WI38 (cell line): ENCODE data around the gene INSYN1.

ENCODE experiments used
- H3K4me3 ChIP-seq: 2 replicates; pipeline ENCODE4 v1.5.1; 2011; ENCODE audit warnings: low read depth, mild to moderate bottlenecking, control low read depth, low read length
- CTCF ChIP-seq: IDR thresholded peaks from 2 replicates; pipeline ENCODE4 v1.5.1; 2012; ENCODE audit warnings: low read depth, mild to moderate bottlenecking, control low read depth, low read length

INSYN1 gene

GRCh38 chr15:73747847-73748590 lies 5.1 kb downstream of the INSYN1 start:
- no peak overlapping the region for H3K4me3 ChIP-seq
- no peak for TF ChIP-seq CTCF

GRCh38 chr15:73746883-73747282 lies 6.3 kb downstream of the INSYN1 start:
- TF ChIP-seq CTCF, result no peak
- H3K4me3 ChIP-seq, result no peak overlapping the region

GRCh38 chr15:73746261-73746660 lies 6.9 kb downstream of the INSYN1 start:
- H3K4me3 ChIP-seq, result no peak overlapping the region
- TF ChIP-seq CTCF, result no peak

GRCh38 chr15:73745073-73745472 lies 8.1 kb downstream of the INSYN1 start:
- no peak for TF ChIP-seq CTCF
- H3K4me3 ChIP-seq, result no peak overlapping the region

- H3K4me3 ChIP-seq, result no peak overlapping the region
- no peak for TF ChIP-seq CTCF
These were observed 8.9 kb downstream of the INSYN1 start for GRCh38 chr15:73744293-73744692.

- no peak for TF ChIP-seq CTCF
These were observed 11.8 kb downstream of the INSYN1 start for GRCh38 chr15:73741321-73741836.

GRCh38 chr15:73740152-73741048 lies 12.8 kb downstream of the INSYN1 start:
- H3K4me3 ChIP-seq, result no peak overlapping the region
- no peak for TF ChIP-seq CTCF

More at GRCh38 chr15:73741321-73741836, 11.8 kb downstream of the INSYN1 start:
- no peak overlapping the region for H3K4me3 ChIP-seq
